ENCODE data around the gene VARS2.

DNA sequence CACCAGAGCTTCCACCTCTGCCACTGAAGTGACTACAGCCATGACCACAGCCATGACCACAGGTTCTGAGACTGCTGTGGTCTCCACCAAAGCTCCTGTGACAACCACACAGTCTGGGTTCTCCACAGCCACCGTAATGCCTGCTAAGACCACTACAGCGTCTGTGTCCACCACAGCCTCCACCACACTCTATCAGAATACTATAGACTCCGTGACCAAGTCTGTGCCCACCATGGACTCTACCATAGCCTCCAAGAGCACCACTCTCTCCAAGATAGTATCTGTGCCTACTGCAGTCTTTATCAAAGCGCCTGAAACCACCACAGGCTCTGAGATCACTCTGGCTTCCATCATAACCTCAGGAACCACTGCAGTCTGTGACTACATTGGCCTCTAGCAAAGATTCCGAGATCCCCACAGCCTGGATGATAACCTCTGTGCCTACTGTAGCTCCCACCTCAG lies 51.1 kb downstream of the VARS2 start:
- TF ChIP-seq, protein P1, sequence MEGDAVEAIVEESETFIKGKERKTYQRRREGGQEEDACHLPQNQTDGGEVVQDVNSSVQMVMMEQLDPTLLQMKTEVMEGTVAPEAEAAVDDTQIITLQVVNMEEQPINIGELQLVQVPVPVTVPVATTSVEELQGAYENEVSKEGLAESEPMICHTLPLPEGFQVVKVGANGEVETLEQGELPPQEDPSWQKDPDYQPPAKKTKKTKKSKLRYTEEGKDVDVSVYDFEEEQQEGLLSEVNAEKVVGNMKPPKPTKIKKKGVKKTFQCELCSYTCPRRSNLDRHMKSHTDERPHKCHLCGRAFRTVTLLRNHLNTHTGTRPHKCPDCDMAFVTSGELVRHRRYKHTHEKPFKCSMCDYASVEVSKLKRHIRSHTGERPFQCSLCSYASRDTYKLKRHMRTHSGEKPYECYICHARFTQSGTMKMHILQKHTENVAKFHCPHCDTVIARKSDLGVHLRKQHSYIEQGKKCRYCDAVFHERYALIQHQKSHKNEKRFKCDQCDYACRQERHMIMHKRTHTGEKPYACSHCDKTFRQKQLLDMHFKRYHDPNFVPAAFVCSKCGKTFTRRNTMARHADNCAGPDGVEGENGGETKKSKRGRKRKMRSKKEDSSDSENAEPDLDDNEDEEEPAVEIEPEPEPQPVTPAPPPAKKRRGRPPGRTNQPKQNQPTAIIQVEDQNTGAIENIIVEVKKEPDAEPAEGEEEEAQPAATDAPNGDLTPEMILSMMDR (IDR thresholded peaks at IDR 0.05; ENCODE audit: extremely low read depth in 1 of 2, insufficient read depth in 1 of 2, low read depth in 1 of 2, low read length in 2 of 2), result no peak
- TF ChIP-seq POLR2AphosphoS5 (IDR thresholded peaks at IDR 0.05; ENCODE audit: insufficient read depth, low read depth, low read length) (no peak), GATA2 (IDR thresholded peaks at IDR 0.05; ENCODE audit: insufficient read depth, insufficient read length, low read depth, low read length) (no peak), POLR2A (IDR thresholded peaks at IDR 0.05; ENCODE audit: low read depth, low read length) (no peak), EZH2 (IDR thresholded peaks at IDR 0.05; ENCODE audit: borderline replicate concordance, low read depth, low read length, severe bottlenecking) (no peak)
